NCI-H2171 treated with DMSO at 0.1 percent for 48 hours (cell line): Measurements from ENCODE around the gene DCAF6.

Source experiments
- DNase-seq: peaks from one replicate; lab custom pipeline; 2025; lab: John Stamatoyannopoulos, UW

DCAF6 gene

GRCh38 chr1:168084396-168085231, 148.1 kb downstream of the DCAF6 start:
- peak; percentile 9 for DNase-seq

GRCh38 chr1:168085401-168085872, 149.0 kb downstream of the DCAF6 start:
- no peak for DNase-seq

- DNase-seq: no peak
Measured at GRCh38 chr1:168086438-168086837, 150.0 kb downstream of the DCAF6 start.

- DNase-seq: no peak
Measured at GRCh38 chr1:168087696-168088095, 151.2 kb downstream of the DCAF6 start.

DNA sequence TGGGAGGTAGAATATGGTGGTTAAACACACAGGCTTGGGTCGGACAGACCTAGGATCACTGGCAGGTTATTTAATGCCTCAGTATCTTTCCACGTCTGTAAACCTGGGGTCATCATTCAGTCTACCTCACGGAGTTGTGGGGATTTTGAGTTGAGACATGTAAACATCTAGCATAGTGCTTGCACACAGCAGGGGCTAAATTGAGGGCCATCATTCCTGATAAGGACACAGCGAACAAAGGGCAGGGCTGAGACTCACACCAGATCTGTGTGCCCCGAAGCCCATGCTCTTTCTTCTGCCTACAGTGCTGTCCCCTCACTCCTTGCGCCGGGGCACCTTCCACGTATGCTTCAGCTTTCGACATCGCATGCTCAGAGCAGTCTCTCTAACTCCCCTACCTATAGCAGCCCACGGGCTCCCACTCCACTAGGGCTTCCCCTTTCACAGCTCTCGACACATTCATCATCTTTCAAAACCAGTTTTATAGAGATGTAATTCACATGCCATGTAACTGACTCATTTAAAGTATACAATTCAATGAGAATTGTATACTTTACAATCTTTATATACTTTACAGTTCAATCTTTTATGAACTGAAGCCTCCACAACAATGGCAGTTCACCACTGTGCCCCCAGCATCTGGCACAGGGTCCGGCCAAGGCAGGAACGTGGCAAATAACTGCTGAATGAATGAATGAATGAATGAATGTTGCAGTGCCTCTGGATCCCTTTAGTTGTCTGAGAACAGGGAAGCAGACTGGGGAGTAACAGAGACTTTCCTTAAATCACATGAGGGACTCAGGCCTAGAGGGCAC, 152.2 kb downstream of the DCAF6 start:
- DNase-seq: no peak

GRCh38 chr1:168089326-168089978, 153.0 kb downstream of the DCAF6 start:
- no peak for DNase-seq

DNA sequence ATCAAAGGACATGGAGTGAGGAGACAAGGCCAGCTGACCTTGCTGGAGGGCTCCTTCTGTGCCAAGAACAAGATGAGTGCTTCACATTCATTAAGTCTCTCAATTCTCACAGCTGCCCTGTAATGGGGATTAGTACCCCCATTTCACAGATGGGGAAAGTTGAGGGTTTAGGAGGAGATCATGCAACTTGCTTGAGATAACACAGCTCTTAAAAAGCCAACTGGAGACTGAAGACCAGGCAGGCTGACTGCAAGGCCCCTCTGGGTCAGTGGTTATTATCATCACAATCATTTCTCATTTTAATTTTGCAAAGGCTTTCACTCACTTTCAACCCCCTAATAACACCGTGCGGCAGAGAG, 153.5 kb downstream of the DCAF6 start:
- DNase-seq: no peak

GRCh38 chr1:168090395-168090794, 153.9 kb downstream of the DCAF6 start:
- no peak for DNase-seq

- DNase-seq: no peak
Measured at GRCh38 chr1:168091063-168091462, 154.6 kb downstream of the DCAF6 start.

GRCh38 chr1:168091720-168092550, 155.5 kb downstream of the DCAF6 start:
- no peak for DNase-seq

GRCh38 chr1:168092566-168093355, 156.3 kb downstream of the DCAF6 start:
- DNase-seq: no peak

DNA sequence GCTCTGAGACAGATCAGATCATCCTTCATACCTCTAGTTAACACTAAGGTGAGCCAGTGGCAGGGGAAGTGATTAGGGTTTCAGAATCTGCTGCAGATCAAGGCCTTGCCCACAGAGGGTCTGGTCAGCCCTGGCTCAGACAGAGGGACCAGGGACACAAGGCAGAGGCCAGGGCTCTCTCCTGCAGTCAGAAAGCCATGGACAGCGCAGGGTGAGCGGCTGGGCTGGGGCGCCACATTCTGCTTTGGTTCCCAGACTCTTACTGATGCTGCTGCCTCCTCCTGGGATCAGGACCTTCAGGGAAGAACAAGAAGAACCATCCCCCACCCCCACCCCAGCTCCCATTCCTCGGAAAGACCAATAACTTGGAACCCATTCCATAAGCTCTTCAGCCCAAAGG, 157.1 kb downstream of the DCAF6 start:
- no peak for DNase-seq

- no peak for DNase-seq
Measured at GRCh38 chr1:168095476-168095875, 159.0 kb downstream of the DCAF6 start.

- no peak for DNase-seq
Measured at GRCh38 chr1:168096296-168097165, 160.0 kb downstream of the DCAF6 start.

DNA sequence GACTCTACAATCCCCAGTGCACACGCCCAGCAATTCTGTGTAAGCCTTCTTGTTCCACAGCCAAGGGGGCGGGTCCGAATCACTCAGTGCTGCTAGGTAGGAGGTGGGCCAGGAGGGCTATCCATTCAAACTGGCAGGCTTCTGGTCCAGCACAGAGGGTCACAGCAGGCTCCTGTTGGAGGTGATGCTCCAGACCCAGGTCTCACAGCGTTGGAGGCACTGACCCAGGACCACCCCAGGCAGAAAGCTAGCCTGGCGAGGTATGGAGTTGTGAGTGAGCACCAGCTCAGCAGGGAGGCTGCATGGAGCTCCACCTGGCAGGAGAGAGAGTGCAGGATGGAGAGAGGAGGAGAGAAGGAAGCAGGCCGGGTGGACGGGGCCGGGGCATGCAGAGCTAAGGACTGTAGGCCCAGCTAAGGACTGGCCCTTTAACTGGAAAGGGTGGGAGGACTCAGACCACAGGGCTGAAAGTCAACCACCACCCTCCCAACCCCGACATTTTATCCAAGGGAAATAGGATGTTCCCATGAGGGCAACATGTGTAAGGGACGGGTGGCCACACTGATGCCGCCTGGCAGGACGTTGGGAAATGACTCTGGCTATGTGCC, 161.5 kb downstream of the DCAF6 start:
- DNase-seq: no peak

- no peak for DNase-seq
Measured at GRCh38 chr1:168098534-168099320, 162.2 kb downstream of the DCAF6 start.

DNA sequence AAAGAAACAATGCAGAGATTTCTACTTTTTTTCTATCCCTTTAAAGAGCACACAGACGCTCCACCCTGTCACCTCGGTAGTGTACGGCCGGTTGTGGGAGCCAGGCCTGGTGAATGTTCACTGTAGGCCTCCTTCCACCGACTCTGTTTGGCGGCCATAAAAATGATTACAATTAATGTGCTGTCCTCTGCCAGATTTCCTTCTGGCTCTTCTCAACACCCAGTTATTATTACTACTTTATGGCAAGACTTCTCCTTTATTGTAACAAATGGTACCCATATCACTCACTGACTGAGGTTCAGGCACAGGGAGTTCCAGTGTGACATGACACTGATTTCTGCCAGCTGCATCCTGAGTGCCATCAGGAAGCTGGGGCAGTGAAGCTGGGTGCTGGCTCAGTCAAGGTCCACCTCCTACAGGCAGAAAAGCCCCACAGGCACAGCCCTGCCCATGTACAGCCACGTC, 162.9 kb downstream of the DCAF6 start:
- DNase-seq: no peak

DNA sequence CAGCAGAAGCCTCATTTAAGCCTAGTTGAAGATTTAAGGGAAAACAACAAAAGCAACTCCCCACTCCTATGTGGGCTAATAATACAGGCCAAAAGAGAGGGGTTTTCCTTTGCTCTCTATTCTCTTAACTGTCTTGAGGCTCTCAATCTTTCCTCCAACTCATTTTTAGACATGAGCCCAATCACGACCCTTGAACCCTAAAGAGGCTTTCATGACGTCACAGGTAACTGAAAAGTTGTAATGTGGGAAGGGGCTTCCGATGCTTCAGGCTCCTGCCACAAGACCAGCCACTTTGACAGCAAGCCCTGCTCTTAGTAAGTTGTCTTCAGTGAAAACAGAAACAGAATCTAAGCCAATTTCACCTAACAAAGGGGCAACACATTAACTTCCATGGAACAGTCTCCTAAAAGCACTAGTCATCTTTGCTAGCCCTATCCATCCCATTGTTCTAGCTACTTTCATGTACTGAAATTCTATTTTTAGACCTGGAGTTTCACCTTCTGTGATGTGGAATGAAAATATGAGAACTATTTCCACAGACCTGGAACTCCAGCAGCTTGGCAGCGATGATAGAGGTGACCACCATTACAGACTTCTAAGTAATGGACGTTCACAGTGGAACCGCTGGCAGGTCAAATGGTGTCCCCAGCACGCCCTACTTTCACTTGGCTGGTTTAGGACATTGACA, 164.0 kb downstream of the DCAF6 start:
- DNase-seq: no peak
